Measurements from ENCODE around the gene SPRR5.

DNA sequence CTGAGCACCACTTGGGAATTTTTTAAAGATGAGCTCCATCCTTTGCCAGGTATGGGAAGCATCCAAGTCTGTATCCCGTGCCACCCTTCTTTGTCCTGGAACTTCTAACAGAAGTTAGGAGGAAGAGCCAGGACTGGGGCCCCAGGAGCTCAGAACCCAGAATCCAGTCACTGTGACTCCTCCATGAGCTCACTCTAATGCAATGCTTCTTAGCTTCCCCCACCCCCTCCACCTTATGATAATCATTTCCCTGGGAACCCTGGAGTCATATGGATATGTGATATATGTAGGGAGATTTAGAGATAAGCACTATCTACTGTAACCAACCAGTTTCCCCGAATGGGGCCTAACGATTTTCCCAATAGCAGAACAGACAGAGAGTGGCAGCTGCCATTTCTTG, 758 bp upstream of the SPRR5 start:
- no peak for TF ChIP-seq POLR2A (IDR thresholded peaks at IDR 0.05; ENCODE audit: low read depth, low read length)
- no peak for TF ChIP-seq SPI1 (IDR thresholded peaks at IDR 0.05; ENCODE audit: low read depth, low read length)
- TF ChIP-seq TAF1 (IDR thresholded peaks at IDR 0.05; ENCODE audit: low read depth, low read length) = no peak
- no peak for TF ChIP-seq POLR2AphosphoS5 (IDR thresholded peaks at IDR 0.05; ENCODE audit: low read depth, low read length)
- no peak for TF ChIP-seq POU2F2 (IDR thresholded peaks at IDR 0.05; ENCODE audit: low read depth, low read length)
